Middle frontal gyrus (tissue), 1 donor: ENCODE results near the gene PEX14.

Experiments used
- DNase-seq: peaks from one replicate; pipeline ENCODE4 v3.0.0-alpha.2; 2015; ENCODE audit warnings: low spot score; ENCODE audit errors: extremely low spot score

The PEX14 gene

GRCh38 chr1:10540277-10541005, 65.7 kb downstream of the PEX14 start:
- DNase-seq: no peak

DNA sequence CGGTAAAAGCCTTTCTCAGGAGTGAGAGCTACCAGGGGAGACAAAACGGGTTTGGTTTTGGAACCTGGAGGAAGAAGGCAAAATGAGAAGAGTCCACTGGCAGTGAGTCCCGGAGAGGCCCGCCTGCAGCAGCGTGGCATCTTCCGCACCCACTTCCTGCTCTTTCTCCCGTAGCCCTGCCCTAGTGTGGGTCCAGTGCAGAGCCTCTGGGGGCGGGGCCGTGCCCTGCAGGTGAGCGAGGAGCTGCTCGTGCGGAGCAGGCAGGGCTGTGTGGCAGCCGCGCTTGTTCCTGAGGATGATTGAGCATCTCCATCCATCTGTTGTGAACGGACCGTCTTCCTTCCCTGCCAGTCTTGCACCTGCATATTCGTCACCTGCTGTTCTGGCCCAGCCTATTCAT, 66.5 kb downstream of the PEX14 start:
- DNase-seq: no peak

- no peak for DNase-seq
Measured at GRCh38 chr1:10544239-10544638, 69.5 kb downstream of the PEX14 start.

GRCh38 chr1:10546896-10547295, 72.1 kb downstream of the PEX14 start:
- no peak for DNase-seq

- DNase-seq: no peak
Measured at GRCh38 chr1:10549904-10550664, 75.3 kb downstream of the PEX14 start.

DNA sequence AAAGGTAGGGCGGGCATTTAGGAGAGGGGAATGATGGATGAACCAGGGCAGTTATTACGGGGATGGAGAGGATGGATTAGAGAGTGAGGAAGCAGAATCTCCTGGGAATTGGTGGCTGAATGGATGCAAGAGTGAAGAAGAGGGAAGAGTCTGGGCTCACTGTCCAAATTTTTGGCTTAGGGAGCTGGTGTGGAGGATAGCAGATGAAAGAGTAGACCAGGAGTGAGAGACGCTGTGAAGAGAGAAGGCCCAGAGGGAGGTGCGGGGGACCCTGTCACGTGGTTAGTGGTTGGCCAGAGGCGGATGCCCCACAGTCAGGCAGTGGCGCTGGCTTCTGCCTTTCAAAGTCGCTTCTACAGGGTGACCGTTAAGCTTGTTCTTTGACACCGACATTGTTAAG, 78.4 kb downstream of the PEX14 start:
- DNase-seq: no peak

- DNase-seq: no peak
Measured at GRCh38 chr1:10555635-10556429, 81.1 kb downstream of the PEX14 start.

- DNase-seq: no peak
Measured at GRCh38 chr1:10556430-10557005, 81.8 kb downstream of the PEX14 start.

DNA sequence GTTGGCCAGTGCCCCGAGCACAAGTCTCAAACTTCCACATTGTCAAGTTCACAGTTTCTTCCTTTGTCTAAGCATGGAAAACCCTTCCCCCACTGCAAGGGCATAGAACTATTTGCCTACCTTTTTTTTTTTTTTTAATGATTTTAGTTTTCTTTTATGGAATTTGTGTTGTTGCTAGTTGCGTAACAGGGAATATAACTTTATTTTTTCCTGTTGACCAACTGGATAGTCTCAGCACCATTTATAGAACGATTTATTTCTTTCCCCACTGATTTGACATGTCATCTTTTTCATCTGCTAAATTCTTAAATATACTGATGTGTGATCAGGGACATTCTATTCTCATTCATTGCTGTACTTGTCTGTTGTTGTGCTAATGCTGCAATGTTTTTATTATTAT, 83.0 kb downstream of the PEX14 start:
- no peak for DNase-seq

DNA sequence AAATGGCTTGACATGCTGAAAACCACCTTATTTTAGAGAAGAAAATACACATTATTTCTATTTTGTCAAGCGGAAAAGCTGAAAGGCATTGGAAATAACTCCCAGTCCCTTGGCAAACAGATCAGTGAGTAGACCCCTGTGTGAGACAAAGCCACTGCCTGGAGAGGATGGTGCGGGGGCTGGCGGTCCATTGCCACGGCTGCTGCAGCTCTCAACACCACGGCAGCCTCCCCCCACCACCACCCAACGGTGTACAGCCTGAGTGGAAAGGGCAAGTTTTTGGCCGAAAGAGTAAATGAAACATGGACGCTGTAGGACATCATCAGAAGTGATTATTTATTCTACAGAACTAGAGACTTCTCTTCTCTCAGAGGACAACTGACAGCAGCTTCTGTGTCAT, 84.6 kb downstream of the PEX14 start:
- DNase-seq: no peak

- no peak for DNase-seq
Measured at GRCh38 chr1:10561497-10561896, 86.7 kb downstream of the PEX14 start.

DNA sequence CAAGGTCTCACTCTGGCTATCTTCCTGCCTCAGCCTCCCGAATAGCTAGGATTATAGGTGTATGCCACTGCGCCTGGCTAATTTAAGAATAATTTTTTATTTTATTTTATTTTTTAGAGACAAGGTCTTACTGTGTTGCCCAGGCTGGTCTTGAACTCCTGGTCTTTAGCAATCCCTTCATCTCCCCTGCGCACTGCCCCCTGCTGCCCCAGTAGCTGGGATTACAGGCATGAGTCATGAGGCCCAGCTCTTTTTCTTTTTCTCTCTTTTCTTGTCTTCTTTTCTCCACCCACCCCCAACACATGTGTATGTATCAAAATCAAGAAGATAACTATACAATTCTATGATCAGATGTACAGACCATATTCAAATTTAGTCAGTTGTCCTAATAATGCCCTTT, 87.2 kb downstream of the PEX14 start:
- DNase-seq: no peak

DNA sequence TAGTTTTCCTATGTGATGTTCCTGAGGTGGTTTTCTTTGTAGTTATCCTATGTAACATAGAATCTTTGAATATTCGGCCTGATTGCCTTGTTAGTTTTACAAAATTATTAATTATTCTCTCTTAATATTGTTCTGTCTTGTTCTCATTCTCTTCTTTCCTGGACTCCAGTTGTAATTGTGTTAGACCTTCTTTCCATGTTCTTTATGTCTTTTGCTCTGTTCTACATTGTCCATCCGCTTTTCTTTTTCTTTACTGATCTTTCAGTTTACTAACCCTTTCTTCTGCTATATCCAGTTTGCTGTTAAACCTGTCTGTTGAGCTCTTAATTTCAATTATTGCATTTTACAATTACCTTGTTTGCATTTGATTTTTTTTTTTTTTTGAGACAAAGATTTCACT, 89.3 kb downstream of the PEX14 start:
- DNase-seq: no peak

GRCh38 chr1:10569531-10569930, 94.8 kb downstream of the PEX14 start:
- no peak for DNase-seq

DNA sequence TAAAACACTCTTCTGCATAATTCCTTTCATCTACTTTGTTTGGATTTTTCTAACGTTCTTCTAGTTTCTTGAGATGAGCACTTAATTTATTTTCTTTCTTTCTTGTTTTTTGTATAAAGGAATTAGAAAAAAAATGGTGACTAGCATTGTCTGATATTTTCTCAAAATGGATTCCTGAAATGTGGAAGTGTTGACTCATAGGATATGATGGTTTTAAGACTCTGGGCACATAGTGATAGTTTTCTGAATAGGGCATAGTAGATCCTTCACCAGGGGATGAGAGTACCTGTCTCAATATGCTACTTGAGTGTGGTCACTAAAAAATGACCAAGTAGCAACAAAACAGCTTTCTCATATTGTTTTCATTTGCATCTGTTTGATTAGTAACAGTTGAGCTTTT, 100.9 kb downstream of the PEX14 start:
- DNase-seq: no peak

DNA sequence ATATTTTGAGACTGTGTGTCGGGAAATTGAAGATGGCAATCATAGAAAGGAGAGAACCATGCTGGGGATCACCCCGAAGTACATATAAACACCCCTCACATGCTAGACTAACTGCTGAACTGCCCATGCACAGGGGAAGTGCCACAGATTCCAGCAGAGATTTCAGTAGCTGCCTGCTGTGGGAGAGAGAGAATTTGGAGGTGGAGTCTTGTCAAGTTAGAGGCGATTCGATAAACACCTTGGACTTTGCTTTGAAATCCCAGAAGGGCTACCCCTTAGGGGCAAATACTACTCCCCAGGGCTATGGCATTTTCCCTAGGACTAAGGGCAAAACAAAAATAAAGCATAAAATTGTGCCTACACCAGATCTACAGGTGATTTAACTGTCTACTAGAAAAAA, 103.3 kb downstream of the PEX14 start:
- DNase-seq: no peak

- DNase-seq: no peak
Measured at GRCh38 chr1:10583641-10584040, 108.9 kb downstream of the PEX14 start.

DNA sequence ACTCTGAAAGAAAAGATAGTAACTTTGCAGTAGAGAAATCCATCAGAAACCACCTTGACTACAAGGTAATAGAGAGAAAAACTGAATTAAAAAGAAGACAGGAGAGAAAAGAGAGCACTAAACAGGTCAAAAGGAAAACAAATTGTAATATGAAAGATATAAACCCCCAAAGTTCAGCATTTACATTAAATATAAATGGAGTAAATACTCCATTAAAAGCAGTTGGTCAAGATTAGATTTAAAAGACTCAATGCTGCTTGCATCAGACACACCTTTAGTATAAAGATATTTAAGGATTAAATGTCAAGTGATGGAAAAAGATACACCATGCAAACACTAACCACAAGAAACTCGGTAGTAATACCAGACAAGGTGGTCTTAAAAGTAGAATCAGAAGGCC, 110.5 kb downstream of the PEX14 start:
- DNase-seq: no peak

DNA sequence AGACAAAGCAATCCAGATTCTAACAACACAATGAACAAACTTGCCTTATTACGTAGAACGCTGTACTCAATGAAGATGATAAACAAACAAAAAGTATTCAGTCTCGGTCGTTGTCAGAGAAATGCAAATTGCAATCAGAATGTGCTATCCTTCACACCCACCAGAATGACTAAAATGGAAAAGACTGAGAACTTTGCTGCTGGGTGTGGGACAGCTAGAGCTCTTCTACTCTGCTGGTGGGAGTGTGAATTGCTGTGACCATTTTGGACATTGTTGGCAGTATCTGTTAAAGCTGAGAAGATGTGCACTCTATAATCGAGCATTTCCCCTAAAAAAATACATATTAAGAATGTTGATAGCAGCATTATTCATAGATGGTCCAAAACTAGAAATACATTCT, 111.4 kb downstream of the PEX14 start:
- no peak for DNase-seq

DNA sequence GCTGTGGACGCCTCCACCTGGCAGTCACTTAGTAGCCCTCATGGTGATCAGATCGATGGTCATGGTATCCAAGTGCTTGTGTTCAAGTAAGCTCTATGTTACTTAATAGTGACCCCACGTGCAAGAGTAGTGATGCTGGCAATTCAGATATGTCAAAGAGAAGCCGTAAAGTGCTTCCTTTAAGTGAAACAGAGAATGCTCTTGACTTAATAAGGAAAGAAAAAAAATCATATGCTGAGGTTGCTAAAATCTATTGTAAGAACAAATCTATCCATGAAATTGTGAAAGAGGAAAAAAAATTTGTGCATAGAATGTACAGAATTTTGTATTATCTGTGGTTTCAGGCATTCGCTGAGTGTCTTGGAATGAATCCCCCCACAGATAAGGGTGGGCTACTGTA, 113.9 kb downstream of the PEX14 start:
- DNase-seq: no peak

- no peak for DNase-seq
Measured at GRCh38 chr1:10589074-10589473, 114.3 kb downstream of the PEX14 start.

- DNase-seq: no peak
Measured at GRCh38 chr1:10591010-10591409, 116.3 kb downstream of the PEX14 start.
